Vagina (tissue), 2 donors: Measurements from ENCODE around the gene IGSF1. TPM values are rescaled to one million over a fixed set of nuclear protein-coding genes. Genes with fewer than 3 reads are reported as not detected.

ENCODE experiments used
- DNase-seq, 2 donors: peaks; one replicate each; pipeline ENCODE4 v3.0.0-alpha.2; 2017; ENCODE audit errors: extremely low spot score in 2 of 2
- H3K27ac ChIP-seq: fragments of 200-600 bp; sonication (generic); one replicate; pipeline ENCODE4 v1.5.1; 2019
- H3K27me3 ChIP-seq: fragments of 200-600 bp; sonication (generic); one replicate; pipeline ENCODE4 v1.5.1; 2019
- H3K36me3 ChIP-seq, 2 donors: fragments of 200-600 bp; sonication (generic); one replicate each; pipeline ENCODE4 v1.5.1; 2017 to 2019
- H3K4me1 ChIP-seq: fragments of 200-600 bp; sonication (generic); one replicate; pipeline ENCODE4 v1.5.1; 2019
- H3K4me3 ChIP-seq, 2 donors: fragments of 200-600 bp; sonication (generic); 1 replicate in 1 of 2; 2 replicates in 1 of 2; pipeline ENCODE4 v1.5.1; 2016 to 2019
- H3K9me3 ChIP-seq: fragments of 200-600 bp; sonication (generic); one replicate; pipeline ENCODE4 v1.5.1; 2019
- POLR2A ChIP-seq, 2 donors: fragments of 450-650 bp; IDR thresholded peaks; one replicate each; pipeline ENCODE4 v1.6.1; 2017; ENCODE audit warnings: antibody characterized with exemption in 2 of 2, mild to moderate bottlenecking in 2 of 2, moderate library complexity in 2 of 2
- POLR2AphosphoS5 ChIP-seq, 2 donors: sonication (generic); formaldehyde crosslinking; IDR thresholded peaks; one replicate each; pipeline ENCODE4 v1.9.0; 2017; ENCODE audit warnings: antibody characterized with exemption in 2 of 2, mild to moderate bottlenecking in 2 of 2, low read depth in 1 of 2; ENCODE audit not compliant: insufficient read depth in 1 of 2
- intact Hi-C: fragments of 100-400 bp; cut with DNase I; formaldehyde crosslinking; loops from one replicate; pipeline ENCODE4 v1.15.1; 2023
- total RNA-seq: library from RNA; depleted of rRNA; stranded (reverse); fragments of >200 nt; gene quantifications from one replicate; pipeline ENCODE4 v1.2.3, GENCODE V29; 2016
- TF ChIP-seq, protein P1 (sequence below), 3 experiments: fragments of 450-650 bp in 2 of 3; fragments of 200-600 bp in 1 of 3; sonication (generic) in 1 of 3; IDR thresholded peaks; one replicate each; pipeline ENCODE4 v1.5.1; 2017 to 2019; ENCODE audit warnings: antibody characterized with exemption in 3 of 3, mild to moderate bottlenecking in 2 of 3, moderate library complexity in 2 of 3

The IGSF1 gene
- total RNA-seq, 1 donor from 2014 or later, result 1.2 TPM

DNA sequence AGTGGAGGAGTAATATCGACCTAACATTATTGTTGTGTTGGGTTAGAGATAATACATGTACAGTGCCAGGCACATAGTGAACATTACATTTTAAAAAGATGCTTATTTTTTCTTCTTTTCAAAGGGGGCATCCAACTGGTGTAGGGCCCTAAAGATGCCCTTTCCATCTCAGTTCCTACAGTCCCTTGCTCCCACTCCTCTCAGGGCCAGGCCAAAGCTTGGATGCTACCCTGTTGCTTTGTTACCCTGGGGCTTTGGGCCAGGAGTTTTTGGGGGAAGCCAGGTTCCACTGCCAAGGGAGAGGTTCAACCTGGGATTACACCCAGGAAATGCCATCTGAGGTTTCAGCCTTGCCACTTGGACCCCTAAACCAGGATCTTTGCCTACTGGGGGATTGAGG, 918 bp downstream of the IGSF1 start:
- DNase-seq, result no peak

DNA sequence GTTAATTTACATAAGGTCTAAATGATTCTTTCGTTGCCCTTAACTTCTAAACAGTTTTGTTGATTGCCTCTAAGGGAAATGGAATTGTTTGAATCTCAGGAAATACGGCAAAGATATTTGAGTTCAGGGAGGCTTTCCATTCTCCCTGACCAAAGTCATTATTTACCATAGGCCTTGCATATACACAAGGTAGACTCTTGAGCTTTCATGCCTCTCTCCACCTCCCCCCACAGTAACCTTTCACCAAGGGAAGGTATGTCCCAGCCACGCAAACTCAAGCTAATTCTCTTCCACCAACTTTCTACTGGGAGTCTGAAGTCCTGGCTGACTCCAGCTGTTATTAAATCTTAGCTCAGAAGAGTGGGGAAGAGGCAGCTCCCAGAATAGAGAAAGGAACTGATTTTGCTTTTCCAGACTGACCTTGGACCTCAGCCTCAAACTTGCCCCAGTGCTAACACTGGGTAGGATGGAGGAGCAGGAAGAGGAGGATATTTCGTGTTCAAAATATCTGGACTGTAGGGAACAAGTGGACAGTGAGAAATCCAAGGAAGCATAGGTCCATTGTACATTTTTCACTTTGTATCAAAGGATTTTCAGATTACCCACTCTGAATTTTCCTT, 1.4 kb downstream of the IGSF1 start:
- Histone ChIP-seq H3K4me1 (peaks cover 4% of the 10 kb centered on the region), H3K4me3 (no peak overlapping the region), H3K27ac (no peak overlapping the region), H3K27me3 (no peaks in the 10 kb centered on the region), H3K36me3 (no peaks in the 10 kb centered on the region), H3K9me3 (no peaks in the 10 kb centered on the region)
- no peak for DNase-seq
- intact Hi-C loops, result no loop called here
- no peak for TF ChIP-seq POLR2AphosphoS5 (IDR thresholded peaks at IDR 0.05; ENCODE audit: insufficient read depth in 1 of 2, low read depth in 1 of 2)
- TF ChIP-seq POLR2A (IDR thresholded peaks at IDR 0.05), result no peak
- TF ChIP-seq, protein P1, sequence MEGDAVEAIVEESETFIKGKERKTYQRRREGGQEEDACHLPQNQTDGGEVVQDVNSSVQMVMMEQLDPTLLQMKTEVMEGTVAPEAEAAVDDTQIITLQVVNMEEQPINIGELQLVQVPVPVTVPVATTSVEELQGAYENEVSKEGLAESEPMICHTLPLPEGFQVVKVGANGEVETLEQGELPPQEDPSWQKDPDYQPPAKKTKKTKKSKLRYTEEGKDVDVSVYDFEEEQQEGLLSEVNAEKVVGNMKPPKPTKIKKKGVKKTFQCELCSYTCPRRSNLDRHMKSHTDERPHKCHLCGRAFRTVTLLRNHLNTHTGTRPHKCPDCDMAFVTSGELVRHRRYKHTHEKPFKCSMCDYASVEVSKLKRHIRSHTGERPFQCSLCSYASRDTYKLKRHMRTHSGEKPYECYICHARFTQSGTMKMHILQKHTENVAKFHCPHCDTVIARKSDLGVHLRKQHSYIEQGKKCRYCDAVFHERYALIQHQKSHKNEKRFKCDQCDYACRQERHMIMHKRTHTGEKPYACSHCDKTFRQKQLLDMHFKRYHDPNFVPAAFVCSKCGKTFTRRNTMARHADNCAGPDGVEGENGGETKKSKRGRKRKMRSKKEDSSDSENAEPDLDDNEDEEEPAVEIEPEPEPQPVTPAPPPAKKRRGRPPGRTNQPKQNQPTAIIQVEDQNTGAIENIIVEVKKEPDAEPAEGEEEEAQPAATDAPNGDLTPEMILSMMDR (IDR thresholded peaks at IDR 0.05), result no peak

More for the DNA sequence above, 918 bp downstream of the IGSF1 start:
- Histone ChIP-seq H3K4me1 (peaks cover 4% of the 10 kb centered on the region), H3K27ac (no peak overlapping the region), H3K9me3 (no peaks in the 10 kb centered on the region), H3K27me3 (no peaks in the 10 kb centered on the region), H3K36me3 (no peaks in the 10 kb centered on the region), H3K4me3 (no peak overlapping the region)
- TF ChIP-seq POLR2AphosphoS5 (IDR thresholded peaks at IDR 0.05; ENCODE audit: insufficient read depth in 1 of 2, low read depth in 1 of 2) (no peak), POLR2A (IDR thresholded peaks at IDR 0.05) (no peak)
- TF ChIP-seq, protein P1 (IDR thresholded peaks at IDR 0.05), result no peak
- intact Hi-C loops, result no loop called here

DNA sequence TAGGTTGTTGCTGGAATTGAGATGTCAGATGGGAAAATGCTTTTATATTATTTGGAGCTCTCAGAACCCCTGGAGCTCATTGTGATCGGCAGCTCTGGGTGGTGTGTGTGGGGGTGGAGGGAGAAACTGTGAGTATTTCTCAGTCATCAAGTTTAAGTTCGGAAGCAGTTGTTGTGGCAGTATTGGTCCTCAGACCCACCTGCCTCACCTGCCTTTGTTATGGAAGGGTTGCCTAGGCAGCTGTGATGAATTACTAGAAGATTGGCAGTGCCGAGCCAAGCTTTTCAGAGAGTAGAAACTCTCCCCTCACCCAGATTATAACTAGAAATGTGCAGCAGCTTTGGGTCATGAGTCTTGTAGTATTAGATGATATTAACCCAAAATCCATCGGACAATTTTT, 9.5 kb downstream of the IGSF1 start:
- H3K27ac ChIP-seq, result no peak overlapping the region
- H3K9me3 ChIP-seq, result no peaks in the 10 kb centered on the region
- H3K4me1 ChIP-seq, result no peaks in the 10 kb centered on the region
- no peaks in the 10 kb centered on the region for H3K27me3 ChIP-seq
- intact Hi-C loops, result no loop called here
- TF ChIP-seq POLR2A (IDR thresholded peaks at IDR 0.05), result no peak
- TF ChIP-seq POLR2AphosphoS5 (IDR thresholded peaks at IDR 0.05; ENCODE audit: insufficient read depth in 1 of 2, low read depth in 1 of 2), result no peak
- TF ChIP-seq, protein P1 (IDR thresholded peaks at IDR 0.05), result no peak
- no peaks in the 10 kb centered on the region for H3K36me3 ChIP-seq
- DNase-seq, result no peak
- no peak overlapping the region for H3K4me3 ChIP-seq

DNA sequence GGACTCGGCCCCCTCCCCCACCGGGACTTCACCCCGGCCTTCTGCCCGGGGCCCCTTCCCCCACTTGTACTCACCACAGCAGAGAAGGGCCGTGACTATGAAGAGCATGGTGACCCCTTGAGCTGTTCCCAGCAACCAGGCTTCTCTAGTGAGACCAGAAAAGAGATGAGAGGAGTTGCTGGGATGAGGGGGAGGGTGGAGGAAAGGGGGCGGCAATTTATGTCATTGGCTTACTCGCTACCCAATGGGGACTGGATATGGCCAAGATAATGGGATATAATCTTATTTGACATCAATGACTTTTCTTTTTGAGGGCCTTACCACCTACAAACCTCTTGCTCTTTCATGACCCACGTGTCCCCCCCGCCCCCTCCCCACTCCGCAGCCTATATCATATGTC, 9.9 kb downstream of the IGSF1 start:
- no peak for DNase-seq
- TF ChIP-seq, protein P1 (IDR thresholded peaks at IDR 0.05), result no peak
- TF ChIP-seq POLR2A (IDR thresholded peaks at IDR 0.05), result no peak
- no peak for TF ChIP-seq POLR2AphosphoS5 (IDR thresholded peaks at IDR 0.05; ENCODE audit: insufficient read depth in 1 of 2, low read depth in 1 of 2)
- H3K4me1 ChIP-seq, result no peaks in the 10 kb centered on the region
- H3K36me3 ChIP-seq, result no peaks in the 10 kb centered on the region
- no peak overlapping the region for H3K4me3 ChIP-seq
- intact Hi-C loops, result no loop called here
- no peaks in the 10 kb centered on the region for H3K27me3 ChIP-seq
- no peaks in the 10 kb centered on the region for H3K9me3 ChIP-seq
- H3K27ac ChIP-seq, result no peak overlapping the region

DNA sequence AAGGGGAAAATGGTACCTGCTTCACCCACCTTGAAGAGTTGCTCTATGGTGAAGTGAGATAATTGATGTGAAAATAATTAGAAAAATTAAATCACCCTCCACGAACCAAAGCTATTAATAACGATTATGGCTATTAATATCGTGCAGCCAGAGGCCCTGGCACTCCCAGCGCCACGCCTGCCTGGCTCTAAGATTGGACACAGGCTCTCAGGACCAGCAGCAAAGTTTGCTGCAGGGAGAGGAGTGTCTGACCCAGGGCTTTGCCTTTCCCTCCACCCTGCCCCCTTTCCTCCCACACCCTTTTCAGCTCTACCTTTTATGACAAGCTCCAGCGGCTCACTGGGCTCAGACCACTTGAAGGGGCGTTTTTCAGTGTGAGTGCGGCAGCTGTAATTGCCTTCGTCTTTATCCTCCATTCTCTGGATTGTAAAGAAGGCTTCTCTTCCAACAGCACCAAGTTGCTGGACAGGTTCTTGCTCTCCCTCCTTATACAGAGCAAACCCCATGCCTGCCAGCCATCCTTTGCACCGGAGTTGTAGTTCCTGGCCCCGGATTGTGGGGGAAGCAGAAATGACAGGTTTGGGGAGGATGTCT, 11.5 kb downstream of the IGSF1 start:
- no peaks in the 10 kb centered on the region for H3K9me3 ChIP-seq
- no peaks in the 10 kb centered on the region for H3K27me3 ChIP-seq
- H3K4me1 ChIP-seq, result no peaks in the 10 kb centered on the region
- intact Hi-C loops, result no loop called here
- H3K4me3 ChIP-seq, result no peak overlapping the region
- no peak overlapping the region for H3K27ac ChIP-seq
- no peak for DNase-seq
- TF ChIP-seq POLR2A (IDR thresholded peaks at IDR 0.05), result no peak
- no peak for TF ChIP-seq POLR2AphosphoS5 (IDR thresholded peaks at IDR 0.05; ENCODE audit: insufficient read depth in 1 of 2, low read depth in 1 of 2)
- TF ChIP-seq, protein P1 (IDR thresholded peaks at IDR 0.05), result no peak
- H3K36me3 ChIP-seq, result no peaks in the 10 kb centered on the region
